ENCODE results near the gene OR8H1. TPM values are rescaled to one million over a fixed set of nuclear protein-coding genes. Genes with fewer than 3 reads are reported as not detected.

The OR8H1 gene
- not detected for polyA plus RNA-seq (ENCODE audit: insufficient read length in 4 of 4)

- DNase-seq (ENCODE audit: low read depth in 4 of 4, low spot score in 2 of 4) = no peak
Observed at GRCh38 chr11:56292154-56292553, at the start of gene OR8H1. Gene OR8H1 (minus strand): TSS chr11:56292254. CDS start chr11:56291062, 1,192 bp downstream.

GRCh38 chr11:56340289-56340688 lies 48.2 kb upstream of the OR8H1 start:
- no peak for DNase-seq (ENCODE audit: low read depth in 4 of 4, low spot score in 2 of 4)

- DNase-seq (ENCODE audit: low read depth in 4 of 4, low spot score in 2 of 4) = no peak
Observed at GRCh38 chr11:56333156-56333555, 41.1 kb upstream of the OR8H1 start.

- no peak for DNase-seq (ENCODE audit: low read depth in 4 of 4, low spot score in 2 of 4)
Observed at GRCh38 chr11:56331861-56332491, 39.9 kb upstream of the OR8H1 start.

GRCh38 chr11:56314844-56315243 lies 22.8 kb upstream of the OR8H1 start, which contains the start of gene OR8K3:
Gene OR8K3 (plus strand): TSS chr11:56315144. CDS start chr11:56318307, 3,163 bp downstream.
- DNase-seq (ENCODE audit: low read depth in 4 of 4, low spot score in 2 of 4) = no peak

- no peak for DNase-seq (ENCODE audit: low read depth in 4 of 4, low spot score in 2 of 4)
Observed at GRCh38 chr11:56307836-56308235, 15.8 kb upstream of the OR8H1 start.

GRCh38 chr11:56296898-56297297 lies 4.8 kb upstream of the OR8H1 start:
- DNase-seq (ENCODE audit: low read depth in 4 of 4, low spot score in 2 of 4) = no peak

GRCh38 chr11:56273854-56274253 lies 18.2 kb downstream of the OR8H1 start, which contains the start of gene OR5T1:
Gene OR5T1 (plus strand): TSS chr11:56274154. CDS start chr11:56275639, 1,485 bp downstream.
- no peak for DNase-seq (ENCODE audit: low read depth in 4 of 4, low spot score in 2 of 4)

- DNase-seq (ENCODE audit: low read depth in 4 of 4, low spot score in 2 of 4) = no peak
Observed at GRCh38 chr11:56271092-56271491, 21.0 kb downstream of the OR8H1 start.

GRCh38 chr11:56251954-56252353 lies 40.1 kb downstream of the OR8H1 start, which contains the start of gene OR5T3:
Gene OR5T3 (plus strand): TSS chr11:56252254. CDS start chr11:56252254, 0 bp downstream.
- DNase-seq (ENCODE audit: low read depth in 4 of 4, low spot score in 2 of 4) = no peak

Other genes starting within 250 kb of the OR8H1 start
- not detected for gene OR8I2, start 198.9 kb downstream of the OR8H1 start, polyA plus RNA-seq (ENCODE audit: insufficient read length in 4 of 4)
- under 1 TPM in 2 of 4 donors, not detected in 2; 0.07 to 0.08 TPM for gene OR8H2, start 188.6 kb downstream of the OR8H1 start, polyA plus RNA-seq (ENCODE audit: insufficient read length in 4 of 4)
- gene OR8H3, start 169.9 kb downstream of the OR8H1 start, polyA plus RNA-seq (ENCODE audit: insufficient read length in 4 of 4) = not detected
- not detected for gene OR8J3, start 152.1 kb downstream of the OR8H1 start, polyA plus RNA-seq (ENCODE audit: insufficient read length in 4 of 4)
- not detected for gene OR8K5, start 131.9 kb downstream of the OR8H1 start, polyA plus RNA-seq (ENCODE audit: insufficient read length in 4 of 4)
- gene OR5J2, start 115.6 kb downstream of the OR8H1 start, polyA plus RNA-seq (ENCODE audit: insufficient read length in 4 of 4) = not detected
- not detected for gene OR5T2, start 58.0 kb downstream of the OR8H1 start, polyA plus RNA-seq (ENCODE audit: insufficient read length in 4 of 4)
- gene OR5T3, start 40.0 kb downstream of the OR8H1 start, polyA plus RNA-seq (ENCODE audit: insufficient read length in 4 of 4) = not detected
- gene OR5T1, start 18.1 kb downstream of the OR8H1 start, polyA plus RNA-seq (ENCODE audit: insufficient read length in 4 of 4) = not detected
- not detected for gene OR8K3, start 22.9 kb upstream of the OR8H1 start, polyA plus RNA-seq (ENCODE audit: insufficient read length in 4 of 4)
- gene OR8K1, start 53.8 kb upstream of the OR8H1 start, polyA plus RNA-seq (ENCODE audit: insufficient read length in 4 of 4) = not detected
- gene OR8J1, start 62.0 kb upstream of the OR8H1 start, polyA plus RNA-seq (ENCODE audit: insufficient read length in 4 of 4) = not detected
- not detected for gene OR8U1, start 83.4 kb upstream of the OR8H1 start, polyA plus RNA-seq (ENCODE audit: insufficient read length in 4 of 4)
- not detected for gene OR5AL1, start 120.4 kb upstream of the OR8H1 start, polyA plus RNA-seq (ENCODE audit: insufficient read length in 4 of 4)
- not detected for gene OR5M3, start 181.1 kb upstream of the OR8H1 start, polyA plus RNA-seq (ENCODE audit: insufficient read length in 4 of 4)
- gene OR5M8, start 199.1 kb upstream of the OR8H1 start, polyA plus RNA-seq (ENCODE audit: insufficient read length in 4 of 4) = not detected